A549 (cell line): ENCODE results near the gene OSBPL8. TPM values are rescaled to one million over a fixed set of nuclear protein-coding genes. Genes with fewer than 3 reads are reported as not detected.

ENCODE experiments used
- ATAC-seq, 2 experiments: fragments of 200-7000 bp in 1 of 2; fragments of >200 bp in 1 of 2; cut with Nextera tagmentation in 1 of 2; cut with Tn5 transposase in 1 of 2; 3 replicates each; pipeline versions ENCODE4 v1.8.0 to v1.9.1; 2018 to 2020; ENCODE audit warnings: mild to moderate bottlenecking in 1 of 2, moderate library complexity in 1 of 2
- CTCF ChIA-PET: fragments of 300-600 bp; sonication (Branson Sonifier 250); formaldehyde crosslinking; extraction: SDS; loops from one replicate; lab custom pipeline; 2021; ENCODE audit warnings: antibody characterized with exemption, inconsistent platforms; lab: Yijun Ruan, JAX
- POLR2A ChIA-PET: fragments of 350-600 bp; formaldehyde crosslinking; extraction: SDS; loops from one replicate; lab custom pipeline; 2021; ENCODE audit warnings: antibody characterized with exemption, inconsistent platforms; lab: Yijun Ruan, JAX
- DNase-seq, 2 experiments: peaks; one replicate each; pipeline versions ENCODE4 v3.0.0 to v3.0.0-alpha.2; 2011 to 2016; ENCODE audit warnings: low read depth in 1 of 2, low spot score in 1 of 2
- FAIRE-seq: peaks from 2 replicates; lab custom pipeline; 2011; peaks lifted over from hg19 to GRCh38; lab: Jason Lieb, UNC
- H3K27ac ChIP-seq, 2 experiments: fragments of >200 bp; sonication (Bioruptor Twin); formaldehyde crosslinking; 3 replicates each; pipeline ENCODE4 v1.5.1; 2016 to 2017
- H3K4me1 ChIP-seq: fragments of >200 bp; sonication (Bioruptor Twin); formaldehyde crosslinking; 3 replicates; pipeline ENCODE4 v1.6.1; 2016
- H3K4me2 ChIP-seq: fragments of >200 bp; sonication (Bioruptor Twin); formaldehyde crosslinking; 3 replicates; pipeline ENCODE4 v1.6.1; 2016
- H3K4me3 ChIP-seq: fragments of >200 bp; sonication (Bioruptor Twin); formaldehyde crosslinking; 3 replicates; pipeline ENCODE4 v1.5.1; 2016
- H3K9me3 ChIP-seq: fragments of >200 bp; sonication (Bioruptor Twin); formaldehyde crosslinking; 3 replicates; pipeline ENCODE4 v1.6.1; 2016
- CBX8 ChIP-seq: fragments of 200-600 bp; sonication (generic); IDR thresholded peaks from 2 replicates; pipeline ENCODE4 v1.6.1; 2016
- CEBPB ChIP-seq, 2 experiments: fragments of >200 bp in 1 of 2; sonication (Bioruptor Twin) in 1 of 2; formaldehyde crosslinking in 1 of 2; IDR thresholded peaks; 2 replicates each; pipeline ENCODE4 v1.6.1; 2012 to 2016
- ESRRA ChIP-seq: fragments of 150-350 bp; IDR thresholded peaks from 2 replicates; pipeline ENCODE4 v1.6.1; 2014; ENCODE audit warnings: mild to moderate bottlenecking, low read length, borderline replicate concordance
- FOSL2 ChIP-seq, 2 experiments: fragments of 450-650 bp in 1 of 2; fragments of >200 bp in 1 of 2; sonication (Bioruptor Twin) in 1 of 2; formaldehyde crosslinking; IDR thresholded peaks; 2 replicates each; pipeline versions ENCODE4 v1.5.0 to v1.6.1; 2016 to 2020; ENCODE audit warnings: mild to moderate bottlenecking in 1 of 2, moderate library complexity in 1 of 2
- HOXA7 ChIP-seq: fragments of 250-450 bp; sonication (Bioruptor Pico); IDR thresholded peaks from 2 replicates; pipeline ENCODE4 v1.5.0; 2020; ENCODE audit warnings: mild to moderate bottlenecking, moderate library complexity
- JUNB ChIP-seq: fragments of >200 bp; sonication (Bioruptor Twin); formaldehyde crosslinking; IDR thresholded peaks from 2 replicates; pipeline ENCODE4 v1.6.1; 2016
- KDM5A ChIP-seq: fragments of 200-600 bp; sonication (generic); IDR thresholded peaks from 2 replicates; pipeline ENCODE4 v1.6.1; 2016; ENCODE audit warnings: antibody characterized with exemption, mild to moderate bottlenecking
- MAZ ChIP-seq: fragments of 150-350 bp; IDR thresholded peaks from 2 replicates; pipeline ENCODE4 v1.6.1; 2014; ENCODE audit warnings: antibody characterized with exemption, low read depth, low read length, borderline replicate concordance
- NPAS2 ChIP-seq: fragments of 250-450 bp; sonication (Bioruptor Pico); IDR thresholded peaks from 2 replicates; pipeline ENCODE4 v1.8.0; 2022; ENCODE audit warnings: mild to moderate bottlenecking, moderate library complexity, borderline replicate concordance
- PHF8 ChIP-seq: fragments of 200-600 bp; sonication (generic); IDR thresholded peaks from 2 replicates; pipeline ENCODE4 v1.6.1; 2016; ENCODE audit warnings: low read depth, mild to moderate bottlenecking, antibody characterized with exemption, moderate library complexity, borderline replicate concordance
- POLR2A ChIP-seq: IDR thresholded peaks from 2 replicates; pipeline ENCODE4 v1.6.1; 2012; ENCODE audit warnings: mild to moderate bottlenecking, low read length
- RFX5 ChIP-seq: fragments of 450-650 bp; IDR thresholded peaks from 2 replicates; pipeline ENCODE4 v1.7.1; 2014; ENCODE audit warnings: antibody characterized with exemption, mild to moderate bottlenecking, moderate library complexity
- TP53 ChIP-seq: fragments of 250-450 bp; sonication (Bioruptor Pico); IDR thresholded peaks from 2 replicates; pipeline ENCODE4 v1.5.0; 2021; ENCODE audit warnings: mild to moderate bottlenecking, moderate library complexity
- ZSCAN20 ChIP-seq: fragments of 250-450 bp; sonication (Bioruptor Pico); IDR thresholded peaks from 2 replicates; pipeline ENCODE4 v1.8.0; 2022; ENCODE audit warnings: mild to moderate bottlenecking, moderate library complexity
- WGBS: methylation state at CpG from one replicate; pipeline ENCODE4 v1.1.6; 2017; ENCODE audit errors: missing lambda C conversion rate; 5-methylcytosine and 5-hydroxymethylcytosine counted together
- polyA plus RNA-seq, 4 experiments: library from polyadenylated mRNA; depleted of rRNA in 3 of 4; stranded (reverse); fragments of >200 nt; fragmentation: RNase III in 1 of 4; extraction: RNeasy Plus Mini Kit Qiagen cat#74134 plus additional on column Dnase treatment in 1 of 4; gene quantifications; 2 replicates in 3 of 4; 3 replicates in 1 of 4; pipeline ENCODE4 v1.2.3, GENCODE V29; 2011 to 2017
- TF ChIP-seq, protein P1 (sequence below): fragments of 250-450 bp; sonication (Bioruptor Pico); IDR thresholded peaks from 2 replicates; pipeline ENCODE4 v1.5.0; 2020; ENCODE audit warnings: low read depth, mild to moderate bottlenecking, moderate library complexity
- TF ChIP-seq, protein P2 (sequence below): IDR thresholded peaks from 2 replicates; pipeline ENCODE4 v1.6.1; 2012; ENCODE audit warnings: low read depth, borderline replicate concordance
- TF ChIP-seq, protein P3 (sequence below): fragments of 150-350 bp; IDR thresholded peaks from 2 replicates; pipeline ENCODE4 v1.6.1; 2014; ENCODE audit warnings: low read depth, mild to moderate bottlenecking, low read length
- TF ChIP-seq, protein P4 (sequence below): fragments of 200-600 bp; sonication (generic); IDR thresholded peaks from 2 replicates; pipeline ENCODE4 v1.6.1; 2016; ENCODE audit warnings: antibody characterized with exemption, mild to moderate bottlenecking, moderate library complexity
- TF ChIP-seq, protein P5 (sequence below): fragments of >200 bp; sonication (Bioruptor Twin); formaldehyde crosslinking; IDR thresholded peaks from 3 replicates; pipeline ENCODE4 v1.5.1; 2016
- TF ChIP-seq, protein P6 (sequence below): fragments of 450-650 bp; IDR thresholded peaks from 2 replicates; pipeline ENCODE4 v1.6.1; 2014; ENCODE audit warnings: antibody characterized with exemption

Gene OSBPL8
- polyA plus RNA-seq, 2 of the 4 experiments (the other 2 are of a cell fraction) = 15.4 to 43.2 TPM

DNA sequence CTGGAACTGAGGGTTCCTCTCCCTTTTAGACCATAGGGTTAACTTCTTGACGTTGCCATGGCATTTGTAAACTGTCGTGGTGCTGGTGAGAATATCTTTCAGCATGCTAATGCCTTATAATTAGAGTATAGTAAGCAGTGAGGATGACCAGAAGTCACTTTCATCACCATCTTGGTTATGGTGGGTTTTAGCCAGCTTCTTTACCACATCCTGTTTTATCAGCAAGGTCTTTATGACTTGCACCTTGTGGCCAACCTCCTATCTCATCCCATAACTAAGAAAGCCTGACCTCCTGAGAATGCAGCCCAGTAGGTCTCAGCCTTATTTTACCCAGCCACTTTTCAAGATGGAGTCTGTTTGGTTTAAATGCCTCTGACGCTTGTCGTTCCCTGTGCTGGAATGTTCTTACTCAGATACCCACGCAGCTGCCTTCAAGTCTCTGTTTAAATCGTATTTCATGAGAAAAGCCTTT lies 255.5 kb downstream of the OSBPL8 start:
- Histone ChIP-seq H3K9me3 (no peaks in the 10 kb centered on the region), H3K27ac (no peak overlapping the region), H3K4me3 (no peak overlapping the region), H3K4me1 (peaks cover 8% of the 10 kb centered on the region; the same call in 1 of the 3 replicates), H3K4me2 (no peak overlapping the region)
- FAIRE-seq (no peak), DNase-seq (no peak), ATAC-seq (no peak)
- CTCF ChIA-PET = no interaction called here
- TF ChIP-seq POLR2A (no peak), NPAS2 (CRISPR knock-in tag) (no peak), JUNB (no peak), KDM5A (no peak), CBX8 (no peak), HOXA7 (CRISPR knock-in tag) (no peak), RFX5 (no peak), CEBPB (IDR thresholded peaks at IDR 0.05) (no peak), TP53 (CRISPR knock-in tag) (no peak), ZSCAN20 (no peak), ESRRA (no peak), MAZ (no peak), FOSL2 (IDR thresholded peaks at IDR 0.05) (no peak), FOSL2 (CRISPR knock-in tag; IDR thresholded peaks at IDR 0.05) (no peak), PHF8 (no peak)
- TF ChIP-seq, protein P1, sequence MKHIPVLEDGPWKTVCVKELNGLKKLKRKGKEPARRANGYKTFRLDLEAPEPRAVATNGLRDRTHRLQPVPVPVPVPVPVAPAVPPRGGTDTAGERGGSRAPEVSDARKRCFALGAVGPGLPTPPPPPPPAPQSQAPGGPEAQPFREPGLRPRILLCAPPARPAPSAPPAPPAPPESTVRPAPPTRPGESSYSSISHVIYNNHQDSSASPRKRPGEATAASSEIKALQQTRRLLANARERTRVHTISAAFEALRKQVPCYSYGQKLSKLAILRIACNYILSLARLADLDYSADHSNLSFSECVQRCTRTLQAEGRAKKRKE (CRISPR knock-in tag) = no peak
- TF ChIP-seq, protein P2, sequence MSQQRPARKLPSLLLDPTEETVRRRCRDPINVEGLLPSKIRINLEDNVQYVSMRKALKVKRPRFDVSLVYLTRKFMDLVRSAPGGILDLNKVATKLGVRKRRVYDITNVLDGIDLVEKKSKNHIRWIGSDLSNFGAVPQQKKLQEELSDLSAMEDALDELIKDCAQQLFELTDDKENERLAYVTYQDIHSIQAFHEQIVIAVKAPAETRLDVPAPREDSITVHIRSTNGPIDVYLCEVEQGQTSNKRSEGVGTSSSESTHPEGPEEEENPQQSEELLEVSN = no peak
- TF ChIP-seq, protein P3, sequence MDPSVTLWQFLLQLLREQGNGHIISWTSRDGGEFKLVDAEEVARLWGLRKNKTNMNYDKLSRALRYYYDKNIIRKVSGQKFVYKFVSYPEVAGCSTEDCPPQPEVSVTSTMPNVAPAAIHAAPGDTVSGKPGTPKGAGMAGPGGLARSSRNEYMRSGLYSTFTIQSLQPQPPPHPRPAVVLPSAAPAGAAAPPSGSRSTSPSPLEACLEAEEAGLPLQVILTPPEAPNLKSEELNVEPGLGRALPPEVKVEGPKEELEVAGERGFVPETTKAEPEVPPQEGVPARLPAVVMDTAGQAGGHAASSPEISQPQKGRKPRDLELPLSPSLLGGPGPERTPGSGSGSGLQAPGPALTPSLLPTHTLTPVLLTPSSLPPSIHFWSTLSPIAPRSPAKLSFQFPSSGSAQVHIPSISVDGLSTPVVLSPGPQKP = no peak
- TF ChIP-seq, protein P4, sequence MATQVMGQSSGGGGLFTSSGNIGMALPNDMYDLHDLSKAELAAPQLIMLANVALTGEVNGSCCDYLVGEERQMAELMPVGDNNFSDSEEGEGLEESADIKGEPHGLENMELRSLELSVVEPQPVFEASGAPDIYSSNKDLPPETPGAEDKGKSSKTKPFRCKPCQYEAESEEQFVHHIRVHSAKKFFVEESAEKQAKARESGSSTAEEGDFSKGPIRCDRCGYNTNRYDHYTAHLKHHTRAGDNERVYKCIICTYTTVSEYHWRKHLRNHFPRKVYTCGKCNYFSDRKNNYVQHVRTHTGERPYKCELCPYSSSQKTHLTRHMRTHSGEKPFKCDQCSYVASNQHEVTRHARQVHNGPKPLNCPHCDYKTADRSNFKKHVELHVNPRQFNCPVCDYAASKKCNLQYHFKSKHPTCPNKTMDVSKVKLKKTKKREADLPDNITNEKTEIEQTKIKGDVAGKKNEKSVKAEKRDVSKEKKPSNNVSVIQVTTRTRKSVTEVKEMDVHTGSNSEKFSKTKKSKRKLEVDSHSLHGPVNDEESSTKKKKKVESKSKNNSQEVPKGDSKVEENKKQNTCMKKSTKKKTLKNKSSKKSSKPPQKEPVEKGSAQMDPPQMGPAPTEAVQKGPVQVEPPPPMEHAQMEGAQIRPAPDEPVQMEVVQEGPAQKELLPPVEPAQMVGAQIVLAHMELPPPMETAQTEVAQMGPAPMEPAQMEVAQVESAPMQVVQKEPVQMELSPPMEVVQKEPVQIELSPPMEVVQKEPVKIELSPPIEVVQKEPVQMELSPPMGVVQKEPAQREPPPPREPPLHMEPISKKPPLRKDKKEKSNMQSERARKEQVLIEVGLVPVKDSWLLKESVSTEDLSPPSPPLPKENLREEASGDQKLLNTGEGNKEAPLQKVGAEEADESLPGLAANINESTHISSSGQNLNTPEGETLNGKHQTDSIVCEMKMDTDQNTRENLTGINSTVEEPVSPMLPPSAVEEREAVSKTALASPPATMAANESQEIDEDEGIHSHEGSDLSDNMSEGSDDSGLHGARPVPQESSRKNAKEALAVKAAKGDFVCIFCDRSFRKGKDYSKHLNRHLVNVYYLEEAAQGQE = no peak
- TF ChIP-seq, protein P5, sequence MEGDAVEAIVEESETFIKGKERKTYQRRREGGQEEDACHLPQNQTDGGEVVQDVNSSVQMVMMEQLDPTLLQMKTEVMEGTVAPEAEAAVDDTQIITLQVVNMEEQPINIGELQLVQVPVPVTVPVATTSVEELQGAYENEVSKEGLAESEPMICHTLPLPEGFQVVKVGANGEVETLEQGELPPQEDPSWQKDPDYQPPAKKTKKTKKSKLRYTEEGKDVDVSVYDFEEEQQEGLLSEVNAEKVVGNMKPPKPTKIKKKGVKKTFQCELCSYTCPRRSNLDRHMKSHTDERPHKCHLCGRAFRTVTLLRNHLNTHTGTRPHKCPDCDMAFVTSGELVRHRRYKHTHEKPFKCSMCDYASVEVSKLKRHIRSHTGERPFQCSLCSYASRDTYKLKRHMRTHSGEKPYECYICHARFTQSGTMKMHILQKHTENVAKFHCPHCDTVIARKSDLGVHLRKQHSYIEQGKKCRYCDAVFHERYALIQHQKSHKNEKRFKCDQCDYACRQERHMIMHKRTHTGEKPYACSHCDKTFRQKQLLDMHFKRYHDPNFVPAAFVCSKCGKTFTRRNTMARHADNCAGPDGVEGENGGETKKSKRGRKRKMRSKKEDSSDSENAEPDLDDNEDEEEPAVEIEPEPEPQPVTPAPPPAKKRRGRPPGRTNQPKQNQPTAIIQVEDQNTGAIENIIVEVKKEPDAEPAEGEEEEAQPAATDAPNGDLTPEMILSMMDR = no peak
- TF ChIP-seq, protein P6, sequence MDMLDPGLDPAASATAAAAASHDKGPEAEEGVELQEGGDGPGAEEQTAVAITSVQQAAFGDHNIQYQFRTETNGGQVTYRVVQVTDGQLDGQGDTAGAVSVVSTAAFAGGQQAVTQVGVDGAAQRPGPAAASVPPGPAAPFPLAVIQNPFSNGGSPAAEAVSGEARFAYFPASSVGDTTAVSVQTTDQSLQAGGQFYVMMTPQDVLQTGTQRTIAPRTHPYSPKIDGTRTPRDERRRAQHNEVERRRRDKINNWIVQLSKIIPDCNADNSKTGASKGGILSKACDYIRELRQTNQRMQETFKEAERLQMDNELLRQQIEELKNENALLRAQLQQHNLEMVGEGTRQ = no peak
- POLR2A ChIA-PET = no interaction called here
- 76% methylated on average over 6 of the region's 6 CpGs for WGBS
